Natural killer cell treated with Interleukin-12 subunit alpha and Interleukin-12 subunit beta and Interleukin-15 and Interleukin-18, amount 100 ng/mL, for 72 hours (primary cell): ENCODE measurements around the gene ZC3H10. TPM values are rescaled to one million over a fixed set of nuclear protein-coding genes. Genes with fewer than 3 reads are reported as not detected.

Experiments
- ATAC-seq, 2 donors: fragments of 150-1000 bp; cut with Tn5 transposase in 1 of 2; sonication (Bioruptor Pico), chemical (Tn5 transposase) in 1 of 2; 2 replicates each; pipeline ENCODE4 v1.10.0; 2021
- DNase-seq: peaks from one replicate; pipeline ENCODE4 v3.0.0; 2022; ENCODE audit warnings: low spot score
- H3K27ac Mint-ChIP-seq, 2 donors: 1 replicate in 1 of 2; 2 replicates in 1 of 2; pipeline ENCODE4 v1.8.0; 2022; ENCODE audit warnings: mixed read lengths in 2 of 2, mild to moderate bottlenecking in 1 of 2, moderate library complexity in 1 of 2
- H3K27me3 Mint-ChIP-seq, 2 donors: 1 replicate in 1 of 2; 2 replicates in 1 of 2; pipeline ENCODE4 v1.8.0; 2022; ENCODE audit warnings: mixed read lengths in 2 of 2
- H3K36me3 Mint-ChIP-seq: one replicate; pipeline ENCODE4 v1.8.0; 2022; ENCODE audit warnings: mixed read lengths
- H3K4me1 Mint-ChIP-seq, 2 donors: 1 replicate in 1 of 2; 2 replicates in 1 of 2; pipeline ENCODE4 v1.8.0; 2022; ENCODE audit warnings: low read depth in 2 of 2, mixed read lengths in 2 of 2, mild to moderate bottlenecking in 1 of 2
- H3K4me3 Mint-ChIP-seq: one replicate; pipeline ENCODE4 v1.8.0; 2022; ENCODE audit warnings: mixed read lengths
- H3K9me3 Mint-ChIP-seq: 2 replicates; pipeline ENCODE4 v1.8.0; 2022; ENCODE audit warnings: mixed read lengths
- total RNA-seq, 2 donors: library from RNA; stranded (reverse); gene quantifications; one replicate each; pipeline ENCODE4 v1.2.3, GENCODE V29; 2022

Gene ZC3H10
- total RNA-seq, 2 donors from 2014 or later = 11.4 to 14.9 TPM

GRCh38 chr12:56126732-56127239, 8.7 kb downstream of the ZC3H10 start:
- DNase-seq (no peak), ATAC-seq (no peak)
- peak overlapping the region; percentile 97 for H3K4me3 Mint-ChIP-seq
- no peaks in the 10 kb centered on the region for H3K27me3 Mint-ChIP-seq
- peak overlapping the region; percentile 92 to 94 for H3K27ac Mint-ChIP-seq
- peaks cover 53 to 58% of the 10 kb centered on the region in 2 donors for H3K4me1 Mint-ChIP-seq
- no peaks in the 10 kb centered on the region for H3K9me3 Mint-ChIP-seq
- H3K36me3 Mint-ChIP-seq = peaks cover 10% of the 10 kb centered on the region

DNA sequence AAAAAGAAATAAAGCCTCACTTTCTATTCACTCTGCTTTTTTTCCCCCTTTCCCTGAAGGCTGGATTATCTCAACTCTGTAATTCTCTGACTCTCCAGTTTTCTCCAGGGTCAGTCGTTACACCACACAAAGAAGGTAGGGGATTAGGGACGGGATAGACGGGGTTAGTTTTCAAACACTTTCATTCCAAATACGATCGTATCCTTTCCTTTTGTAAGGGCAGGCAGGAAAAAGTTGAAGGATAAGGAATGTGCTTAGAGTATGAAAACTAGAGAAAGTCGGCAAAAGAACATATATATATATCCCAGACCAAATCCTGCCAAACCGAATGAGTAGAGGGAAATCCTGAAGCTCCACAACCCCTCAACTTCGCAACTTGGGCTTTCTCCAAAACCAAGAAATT, 9.4 kb downstream of the ZC3H10 start:
- no peak for DNase-seq
- Mint-ChIP-seq H3K27me3 (no peaks in the 10 kb centered on the region), H3K27ac (peak overlapping the region; percentile 92 to 94), H3K9me3 (no peaks in the 10 kb centered on the region), H3K36me3 (peaks cover 17% of the 10 kb centered on the region), H3K4me3 (peak overlapping the region; percentile 97), H3K4me1 (peaks cover 59 to 63% of the 10 kb centered on the region in 2 donors)
- no peak for ATAC-seq

DNA sequence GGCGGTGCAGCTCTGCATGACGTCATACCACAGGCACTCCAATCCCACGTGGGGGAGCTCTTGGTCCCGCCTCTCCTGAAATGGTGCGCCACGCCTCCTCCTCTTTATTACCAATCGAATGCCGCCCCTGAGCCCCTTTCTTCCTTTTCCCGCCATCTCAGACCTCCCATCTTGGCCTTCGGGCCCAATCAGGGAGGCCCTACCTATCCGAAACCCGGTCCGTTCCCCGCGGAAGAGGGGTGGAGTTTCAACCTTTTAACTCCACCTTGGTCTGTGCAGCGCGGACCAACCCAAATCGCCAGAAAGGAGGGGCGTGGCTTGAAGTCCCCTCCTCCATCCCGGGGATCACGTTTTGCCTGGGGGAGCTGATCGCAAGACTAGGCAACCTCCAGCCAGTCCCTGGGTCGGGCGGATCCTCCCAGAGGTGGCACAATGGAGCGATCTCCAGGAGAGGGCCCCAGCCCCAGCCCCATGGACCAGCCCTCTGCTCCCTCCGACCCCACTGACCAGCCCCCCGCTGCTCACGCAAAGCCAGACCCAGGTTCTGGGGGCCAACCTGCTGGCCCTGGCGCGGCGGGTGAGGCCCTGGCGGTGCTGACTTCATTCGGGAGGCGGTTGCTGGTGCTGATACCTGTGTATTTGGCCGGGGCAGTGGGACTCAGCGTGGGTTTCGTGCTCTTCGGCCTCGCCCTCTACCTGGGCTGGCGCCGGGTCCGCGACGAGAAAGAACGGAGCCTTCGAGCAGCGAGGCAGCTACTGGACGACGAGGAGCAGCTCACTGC, 10.0 kb downstream of the ZC3H10 start, which contains the start of gene ESYT1:
Gene ESYT1 (plus strand): TSS at position 380 of the 782 bp plus-strand sequence. CDS start 53 bp downstream, at position 433.
- peak within 1 kb of the TSS; percentile 92 to 94 for H3K27ac Mint-ChIP-seq
- no peaks in the 10 kb centered on the region for H3K27me3 Mint-ChIP-seq
- DNase-seq (peak; percentile 98), ATAC-seq (peak; percentile 97)
- H3K9me3 Mint-ChIP-seq = no peaks in the 10 kb centered on the region
- H3K4me1 Mint-ChIP-seq = peaks cover 59 to 63% of the 10 kb centered on the region in 2 donors
- H3K36me3 Mint-ChIP-seq = peaks cover 17% of the 10 kb centered on the region
- H3K4me3 Mint-ChIP-seq = peak within 1 kb of the TSS; percentile 97

DNA sequence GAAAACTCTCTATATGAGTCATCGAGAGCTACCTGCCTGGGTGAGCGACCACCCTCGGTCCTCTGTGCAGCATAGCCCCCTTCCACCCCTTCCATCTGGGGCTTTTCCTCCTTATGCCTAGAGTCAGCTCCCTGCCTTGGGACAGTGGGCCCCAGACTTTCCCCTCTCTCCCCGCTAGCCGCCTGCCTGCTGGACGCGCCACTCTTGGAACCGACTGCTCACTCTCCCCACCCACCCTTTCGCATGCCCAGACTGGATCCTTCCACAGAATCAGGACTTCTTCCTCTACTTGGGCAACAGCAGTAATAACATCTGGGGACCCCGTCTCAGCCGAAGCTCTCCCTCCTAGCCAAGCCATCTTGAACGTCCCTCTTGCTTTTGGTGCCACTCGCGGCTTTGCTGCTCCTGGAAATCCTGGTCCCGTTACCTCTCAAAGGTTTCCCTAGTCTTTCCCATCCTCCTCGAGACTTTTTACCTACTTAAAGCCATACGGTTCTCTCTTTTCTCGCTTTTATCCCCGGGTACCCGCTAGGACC, 10.7 kb downstream of the ZC3H10 start:
- ATAC-seq (no peak), DNase-seq (peak; percentile 63)
- Mint-ChIP-seq H3K4me1 (peaks cover 57 to 61% of the 10 kb centered on the region in 2 donors), H3K27ac (peak overlapping the region; percentile 92 to 94), H3K4me3 (peak overlapping the region; percentile 97), H3K36me3 (peaks cover 17% of the 10 kb centered on the region), H3K27me3 (no peaks in the 10 kb centered on the region), H3K9me3 (no peaks in the 10 kb centered on the region)

DNA sequence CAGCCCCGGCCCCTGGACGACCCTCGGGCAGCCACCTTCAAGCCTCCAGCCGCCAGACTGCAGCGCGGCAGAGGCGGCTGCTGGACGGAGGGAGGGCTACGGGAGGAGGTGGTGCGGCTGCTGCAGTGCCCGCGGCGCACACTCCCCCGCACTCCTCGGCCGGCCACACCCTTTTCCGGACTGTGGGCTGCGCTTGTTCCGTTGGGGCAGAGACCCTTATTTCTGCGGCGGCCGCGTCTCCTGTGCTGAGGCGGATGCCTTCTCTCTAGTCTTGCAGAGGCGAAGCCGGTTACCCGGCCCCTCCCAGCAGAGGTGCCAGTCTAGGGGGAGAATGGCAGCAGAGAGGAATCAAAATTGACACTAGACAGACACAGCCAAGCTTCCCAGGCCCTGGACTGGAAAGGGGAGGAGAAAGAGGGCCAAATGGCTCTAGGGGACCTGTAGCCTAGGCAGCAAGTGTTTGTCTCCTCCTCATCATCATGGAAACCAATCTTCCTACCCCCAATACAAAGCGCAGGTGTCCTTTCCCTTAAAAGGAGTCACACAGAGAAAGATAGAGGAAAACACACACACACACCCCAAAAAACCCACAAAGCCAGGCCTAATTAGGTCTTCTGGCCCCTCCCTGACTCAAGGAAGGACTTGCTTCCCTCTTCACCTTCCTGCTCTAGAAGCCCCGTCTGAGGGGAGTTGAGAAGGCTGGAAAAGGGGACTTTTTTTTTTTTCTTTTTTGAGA, 11.3 kb downstream of the ZC3H10 start:
- Mint-ChIP-seq H3K4me3 (peak overlapping the region; percentile 97), H3K27ac (peak overlapping the region; percentile 92 to 94), H3K36me3 (peaks cover 20% of the 10 kb centered on the region), H3K9me3 (no peaks in the 10 kb centered on the region), H3K4me1 (peaks cover 54 to 55% of the 10 kb centered on the region in 2 donors), H3K27me3 (no peaks in the 10 kb centered on the region)
- DNase-seq = peak; percentile 90
- ATAC-seq = peak; percentile 64 to 66

GRCh38 chr12:56129942-56130495, 12.0 kb downstream of the ZC3H10 start:
- Mint-ChIP-seq H3K36me3 (peaks cover 21% of the 10 kb centered on the region), H3K27me3 (no peaks in the 10 kb centered on the region), H3K4me3 (peak overlapping the region; percentile 97)

DNA sequence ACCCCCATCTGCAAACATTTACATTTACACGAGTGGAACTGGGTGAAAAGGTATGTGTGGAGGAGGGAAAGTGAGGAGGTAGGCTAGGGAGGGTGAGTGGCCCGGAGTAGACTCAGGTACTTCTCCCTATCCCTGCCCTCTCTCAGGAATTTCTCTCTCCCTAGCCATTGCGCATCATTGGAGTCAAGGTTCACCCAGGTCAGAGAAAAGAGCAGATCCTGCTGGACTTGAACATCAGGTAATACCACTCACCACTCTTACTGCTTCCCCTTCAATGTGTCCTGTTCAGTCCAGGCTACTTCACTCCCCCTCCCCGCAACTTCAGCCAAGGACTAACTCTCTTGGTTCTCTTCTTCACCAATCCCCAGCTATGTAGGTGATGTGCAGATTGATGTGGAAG, 12.8 kb downstream of the ZC3H10 start:
- peak overlapping the region; percentile 97 for H3K4me3 Mint-ChIP-seq
- no peaks in the 10 kb centered on the region for H3K27me3 Mint-ChIP-seq
- peaks cover 52% of the 10 kb centered on the region in 2 donors for H3K4me1 Mint-ChIP-seq
- H3K27ac Mint-ChIP-seq = peak overlapping the region; percentile 92 to 94
- no peak for DNase-seq
- H3K36me3 Mint-ChIP-seq = peaks cover 23% of the 10 kb centered on the region
- H3K9me3 Mint-ChIP-seq = no peaks in the 10 kb centered on the region
- no peak for ATAC-seq

More at GRCh38 chr12:56129942-56130495, 12.0 kb downstream of the ZC3H10 start:
- Mint-ChIP-seq H3K4me1 (peaks cover 52 to 53% of the 10 kb centered on the region in 2 donors), H3K9me3 (no peaks in the 10 kb centered on the region), H3K27ac (peak overlapping the region; percentile 92 to 94)
- no peak for ATAC-seq
- DNase-seq = no peak

DNA sequence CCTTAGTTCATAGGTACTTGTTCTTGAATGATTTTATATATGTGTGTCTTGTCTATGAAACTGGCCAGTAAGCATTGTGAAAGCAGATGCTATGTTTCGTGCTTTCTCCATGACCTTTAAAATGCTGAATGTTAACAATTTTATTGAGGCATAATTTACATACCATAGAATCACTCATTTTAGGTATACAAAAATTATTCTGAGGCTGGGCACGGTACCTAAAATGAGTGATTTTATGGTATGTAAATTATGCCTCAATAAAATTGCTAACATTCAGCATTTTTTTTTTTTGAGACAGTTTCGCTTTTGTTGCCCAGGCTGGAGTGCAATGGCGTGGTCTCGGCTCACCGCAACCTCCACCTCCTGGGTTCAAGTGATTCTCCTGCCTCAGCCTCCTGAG, 16.8 kb downstream of the ZC3H10 start:
- peak overlapping the region in 1 of 2 donors; percentile 41 for H3K27ac Mint-ChIP-seq
- ATAC-seq (no peak), DNase-seq (no peak)
- H3K36me3 Mint-ChIP-seq = peaks cover 41% of the 10 kb centered on the region
- no peak overlapping the region for H3K4me3 Mint-ChIP-seq
- peaks cover 19 to 25% of the 10 kb centered on the region in 2 donors for H3K4me1 Mint-ChIP-seq
- no peaks in the 10 kb centered on the region for H3K27me3 Mint-ChIP-seq
- H3K9me3 Mint-ChIP-seq = no peaks in the 10 kb centered on the region

- Mint-ChIP-seq H3K4me1 (peaks cover 7 to 9% of the 10 kb centered on the region in 2 donors), H3K4me3 (no peak overlapping the region), H3K27me3 (no peaks in the 10 kb centered on the region), H3K36me3 (peaks cover 39% of the 10 kb centered on the region), H3K27ac (peak overlapping the region in 1 of 2 donors; percentile 50), H3K9me3 (no peaks in the 10 kb centered on the region)
- no peak for DNase-seq
- no peak for ATAC-seq
Observed at GRCh38 chr12:56137853-56138571, 19.9 kb downstream of the ZC3H10 start.

- no peak for DNase-seq
- Mint-ChIP-seq H3K27me3 (no peaks in the 10 kb centered on the region), H3K9me3 (no peaks in the 10 kb centered on the region), H3K36me3 (peaks cover 34% of the 10 kb centered on the region), H3K27ac (peak overlapping the region in 1 of 2 donors; percentile 82), H3K4me1 (peaks cover 9% of the 10 kb centered on the region in 2 donors), H3K4me3 (no peak overlapping the region)
- ATAC-seq = no peak
Observed at GRCh38 chr12:56141946-56142784, 24.1 kb downstream of the ZC3H10 start.

DNA sequence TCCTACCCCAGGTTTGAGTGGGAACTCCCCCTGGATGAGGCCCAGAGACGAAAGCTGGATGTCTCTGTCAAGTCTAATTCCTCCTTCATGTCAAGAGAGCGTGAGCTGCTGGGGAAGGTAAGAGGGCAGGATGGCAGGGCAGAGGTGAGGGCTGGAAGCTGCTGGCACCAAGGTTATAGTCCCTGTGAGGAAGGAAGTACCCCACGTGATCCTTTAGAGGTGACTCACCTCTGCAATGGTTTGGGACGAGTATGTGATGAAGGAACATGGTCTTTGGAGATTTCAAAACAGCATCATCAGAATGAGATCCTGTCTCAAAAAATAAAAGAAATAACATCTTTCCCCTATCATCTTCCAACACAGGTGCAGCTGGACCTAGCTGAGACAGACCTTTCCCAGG, 25.2 kb downstream of the ZC3H10 start:
- no peak for DNase-seq
- H3K9me3 Mint-ChIP-seq = no peaks in the 10 kb centered on the region
- no peak overlapping the region for H3K4me3 Mint-ChIP-seq
- peak overlapping the region; percentile 48 to 82 for H3K27ac Mint-ChIP-seq
- peaks cover 9% of the 10 kb centered on the region in 2 donors for H3K4me1 Mint-ChIP-seq
- peaks cover 30% of the 10 kb centered on the region for H3K36me3 Mint-ChIP-seq
- no peaks in the 10 kb centered on the region for H3K27me3 Mint-ChIP-seq
- ATAC-seq = no peak

DNA sequence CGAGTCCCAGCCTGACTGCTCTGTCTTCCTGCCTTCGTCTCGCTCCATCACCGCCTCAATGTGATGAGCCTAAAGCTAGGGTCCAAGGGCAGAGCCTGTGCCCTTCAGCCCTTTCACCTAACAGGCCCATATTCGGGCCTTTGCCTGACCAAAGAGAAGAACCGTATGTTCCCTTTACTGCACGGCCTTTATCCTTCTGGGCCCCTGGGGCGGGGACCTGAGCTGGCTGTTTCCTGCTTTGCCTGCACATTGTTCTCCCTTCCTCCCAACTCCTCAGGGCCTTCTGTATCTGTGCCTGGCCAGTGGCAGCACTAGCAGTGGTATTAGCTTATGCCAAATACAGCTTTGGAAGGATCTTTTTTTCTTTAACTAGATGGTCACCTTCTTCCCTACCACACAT, 25.8 kb downstream of the ZC3H10 start:
- DNase-seq = no peak
- ATAC-seq = no peak
- H3K4me3 Mint-ChIP-seq = no peak overlapping the region
- peak overlapping the region; percentile 48 to 82 for H3K27ac Mint-ChIP-seq
- peaks cover 4 to 9% of the 10 kb centered on the region in 2 donors for H3K4me1 Mint-ChIP-seq
- H3K27me3 Mint-ChIP-seq = no peaks in the 10 kb centered on the region
- H3K36me3 Mint-ChIP-seq = peaks cover 23% of the 10 kb centered on the region
- no peaks in the 10 kb centered on the region for H3K9me3 Mint-ChIP-seq
